H9 (cell line): Measurements from ENCODE around the gene ASMT. TPM values are rescaled to one million over a fixed set of nuclear protein-coding genes. Genes with fewer than 3 reads are reported as not detected.

Experiments used
- DNase-seq: peaks from one replicate; pipeline ENCODE4 v3.0.0-alpha.2; 2017
- H2AFZ ChIP-seq: one replicate; pipeline ENCODE4 v1.6.1; 2013; ENCODE audit warnings: mild to moderate bottlenecking, low read length, control low read depth, moderate library complexity
- H2AK5ac ChIP-seq: 2 replicates; pipeline ENCODE4 v1.6.1; 2013; ENCODE audit warnings: low read length, control low read depth, mixed read lengths; ENCODE audit not compliant: insufficient read length
- H2BK120ac ChIP-seq: one replicate; pipeline ENCODE4 v1.6.1; 2013; ENCODE audit warnings: low read depth, mild to moderate bottlenecking, low read length, control low read depth, inconsistent platforms; ENCODE audit not compliant: poor library complexity, severe bottlenecking
- H2BK12ac ChIP-seq: 2 replicates; pipeline ENCODE4 v1.6.1; 2013; ENCODE audit warnings: low read length, control low read depth, mixed read lengths, low read depth; ENCODE audit not compliant: insufficient read length
- H2BK15ac ChIP-seq: 2 replicates; pipeline ENCODE4 v1.6.1; 2013; ENCODE audit warnings: low read depth, low read length, control low read depth
- H2BK20ac ChIP-seq: one replicate; pipeline ENCODE4 v1.6.1; 2013; ENCODE audit warnings: low read depth, mild to moderate bottlenecking, low read length, control low read depth, inconsistent platforms; ENCODE audit not compliant: poor library complexity, severe bottlenecking
- H2BK5ac ChIP-seq: 2 replicates; pipeline ENCODE4 v1.6.1; 2013; ENCODE audit warnings: low read length, control low read depth, mixed read lengths; ENCODE audit not compliant: insufficient read length
- H3K14ac ChIP-seq: 2 replicates; pipeline ENCODE4 v1.6.1; 2013; ENCODE audit warnings: low read length, control low read depth; ENCODE audit not compliant: insufficient read depth
- H3K18ac ChIP-seq: 2 replicates; pipeline ENCODE4 v1.6.1; 2013; ENCODE audit warnings: low read depth, mild to moderate bottlenecking, mixed read lengths, low read length, control low read depth; ENCODE audit not compliant: insufficient read length
- H3K23ac ChIP-seq: 2 replicates; pipeline ENCODE4 v1.6.1; 2013; ENCODE audit warnings: low read length, control low read depth, mixed read lengths, low read depth; ENCODE audit not compliant: insufficient read length
- H3K23me2 ChIP-seq: 2 replicates; pipeline ENCODE4 v1.6.1; 2013; ENCODE audit warnings: low read depth, mild to moderate bottlenecking, mixed read lengths, low read length, control low read depth; ENCODE audit not compliant: insufficient read length, poor library complexity, severe bottlenecking
- H3K27ac ChIP-seq: 2 replicates; pipeline ENCODE4 v1.5.1; 2013; ENCODE audit warnings: low read length, control low read depth, mixed read lengths, low read depth; ENCODE audit not compliant: insufficient read length
- H3K27me3 ChIP-seq: 2 replicates; pipeline ENCODE4 v1.6.1; 2013; ENCODE audit warnings: low read length, control low read depth, inconsistent platforms; ENCODE audit not compliant: insufficient read depth
- H3K4ac ChIP-seq: 2 replicates; pipeline ENCODE4 v1.6.1; 2013; ENCODE audit warnings: low read depth, mild to moderate bottlenecking, control low read depth, inconsistent platforms, low read length, moderate library complexity
- H3K4me1 ChIP-seq: 2 replicates; pipeline ENCODE4 v1.6.1; 2013; ENCODE audit warnings: low read length, control low read depth, inconsistent platforms; ENCODE audit not compliant: insufficient read depth
- H3K4me2 ChIP-seq: 2 replicates; pipeline ENCODE4 v1.6.1; 2013; ENCODE audit warnings: low read length, control low read depth, mixed read lengths; ENCODE audit not compliant: insufficient read length, insufficient read depth
- H3K56ac ChIP-seq: 2 replicates; pipeline ENCODE4 v1.6.1; 2013; ENCODE audit warnings: low read depth, mild to moderate bottlenecking, mixed read lengths, low read length, control low read depth; ENCODE audit not compliant: insufficient read length
- H3K79me1 ChIP-seq: 2 replicates; pipeline ENCODE4 v1.6.1; 2013; ENCODE audit warnings: low read depth, mild to moderate bottlenecking, moderate library complexity, low read length, control low read depth, inconsistent platforms; ENCODE audit not compliant: insufficient read depth, poor library complexity, severe bottlenecking
- H3K79me2 ChIP-seq: 2 replicates; pipeline ENCODE4 v1.6.1; 2013; ENCODE audit warnings: low read length, control low read depth, inconsistent platforms; ENCODE audit not compliant: insufficient read depth
- H3K9ac ChIP-seq: 2 replicates; pipeline ENCODE4 v1.6.1; 2013; ENCODE audit warnings: low read length, control low read depth, mixed read lengths; ENCODE audit not compliant: insufficient read length; ENCODE audit errors: extremely low read depth
- H3K9me3 ChIP-seq: one replicate; pipeline ENCODE4 v1.6.1; 2013; ENCODE audit warnings: low read depth, low read length, inconsistent platforms; ENCODE audit not compliant: control insufficient read depth
- H3T11ph ChIP-seq: one replicate; pipeline ENCODE4 v1.6.1; 2013; ENCODE audit warnings: mild to moderate bottlenecking, low read length, control low read depth, inconsistent platforms
- H4K20me1 ChIP-seq: one replicate; pipeline ENCODE4 v1.6.1; 2013; ENCODE audit not compliant: control insufficient read depth, insufficient read length, insufficient read depth
- H4K5ac ChIP-seq: 2 replicates; pipeline ENCODE4 v1.6.1; 2013; ENCODE audit warnings: low read depth, mild to moderate bottlenecking, mixed read lengths, low read length, control low read depth; ENCODE audit not compliant: insufficient read length
- H4K8ac ChIP-seq: replicated peaks from 2 replicates; pipeline ENCODE4 v1.6.1; 2013; ENCODE audit warnings: low read length, control low read depth, mixed read lengths, low read depth; ENCODE audit not compliant: insufficient read length
- H4K91ac ChIP-seq: 2 replicates; pipeline ENCODE4 v1.6.1; 2013; ENCODE audit warnings: low read depth, mild to moderate bottlenecking, moderate library complexity, mixed read lengths, low read length, control low read depth; ENCODE audit not compliant: insufficient read length
- H3K27ac Mint-ChIP-seq, 3 experiments: 2 replicates in 2 of 3; 3 replicates in 1 of 3; pipeline ENCODE4 v1.8.0; 2020 to 2021; ENCODE audit warnings: mixed read lengths in 3 of 3, mild to moderate bottlenecking in 1 of 3, moderate library complexity in 1 of 3
- H3K27me3 Mint-ChIP-seq: 2 replicates; pipeline ENCODE4 v1.8.0; 2021; ENCODE audit warnings: low read depth, mild to moderate bottlenecking, moderate library complexity, mixed read lengths
- H3K36me3 Mint-ChIP-seq, 3 experiments: 2 replicates in 2 of 3; 3 replicates in 1 of 3; pipeline ENCODE4 v1.8.0; 2020 to 2021; ENCODE audit warnings: low read depth in 3 of 3, mixed read lengths in 3 of 3; ENCODE audit not compliant: insufficient read depth in 1 of 3
- H3K4me1 Mint-ChIP-seq, 2 experiments: 2 replicates each; pipeline ENCODE4 v1.8.0; 2020; ENCODE audit warnings: mixed read lengths in 2 of 2
- H3K4me3 Mint-ChIP-seq, 2 experiments: 2 replicates in 1 of 2; 3 replicates in 1 of 2; pipeline ENCODE4 v1.8.0; 2020 to 2021; ENCODE audit warnings: mild to moderate bottlenecking in 2 of 2, mixed read lengths in 2 of 2, moderate library complexity in 1 of 2
- H3K9me3 Mint-ChIP-seq, 2 experiments: 2 replicates in 1 of 2; 3 replicates in 1 of 2; pipeline ENCODE4 v1.8.0; 2020; ENCODE audit warnings: mild to moderate bottlenecking in 2 of 2, mixed read lengths in 2 of 2, moderate library complexity in 1 of 2
- CTCF ChIP-seq: fragments of 200-600 bp; sonication (generic); conservative IDR thresholded peaks from 3 replicates; pipeline ENCODE4 v1.8.0; 2021; ENCODE audit warnings: antibody characterized with exemption, mild to moderate bottlenecking
- WGBS: extraction: QIAGEN DNeasy Blood & Tissue Kit; methylation state at CpG from one replicate; pipeline ENCODE4 v1.1.7; 2013; ENCODE audit warnings: missing lambda C conversion rate, low lambda C conversion rate, mixed read lengths; ENCODE audit not compliant: insufficient read length; ENCODE audit errors: extremely low coverage; 5-methylcytosine and 5-hydroxymethylcytosine counted together
- total RNA-seq: library from RNA; stranded (reverse); gene quantifications from 2 replicates; pipeline ENCODE4 v1.2.1, GENCODE V29; 2021

The ASMT gene
- total RNA-seq, 1 experiment from 2014 or later, result 1.4 TPM

DNA sequence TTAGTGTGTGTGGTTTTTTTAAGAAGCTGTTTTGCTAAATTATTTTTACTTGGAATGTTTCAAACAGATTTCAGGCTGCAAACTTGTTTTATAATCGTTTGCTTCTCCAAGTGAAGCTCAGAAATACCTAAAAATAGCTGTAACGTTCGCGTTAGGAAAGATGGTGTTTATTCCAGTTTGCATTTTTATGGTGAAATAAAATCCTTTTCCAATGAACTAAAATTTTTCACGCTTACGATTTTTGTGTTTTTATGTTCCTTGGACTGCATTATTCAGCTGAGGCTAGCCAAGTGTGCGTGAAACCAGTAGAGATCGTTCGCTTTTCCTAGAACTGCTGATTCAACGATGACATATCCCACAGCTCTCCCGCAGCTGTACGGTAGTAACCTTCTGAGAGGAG, 12.6 kb upstream of the ASMT start:
- no peak for TF ChIP-seq CTCF
- H3K36me3 Mint-ChIP-seq, result peaks cover 31 to 60% (median 57%) of the 10 kb centered on the region in 3 experiments; a peak in 6 of 7 replicates

More for the DNA sequence above, 12.6 kb upstream of the ASMT start:
- H3K27me3 ChIP-seq, result no peaks in the 10 kb centered on the region
- no peak overlapping the region for H3K27ac ChIP-seq
- Mint-ChIP-seq H3K4me3 (no peak overlapping the region), H3K27me3 (no peaks in the 10 kb centered on the region), H3K9me3 (no peaks in the 10 kb centered on the region; a peak in 1 of 5 replicates), H3K4me1 (no peaks in the 10 kb centered on the region), H3K27ac (no peak overlapping the region)
- H3K79me1 ChIP-seq, result no peaks in the 10 kb centered on the region
- H3T11ph ChIP-seq, result no peak overlapping the region
- H2BK15ac ChIP-seq, result no peak overlapping the region
- no peaks in the 10 kb centered on the region for H3K4me1 ChIP-seq
- no peak overlapping the region for H2BK120ac ChIP-seq
- H2AFZ ChIP-seq, result no peak overlapping the region
- H2BK12ac ChIP-seq, result no peak overlapping the region
- H3K4ac ChIP-seq, result no peak overlapping the region
- H3K18ac ChIP-seq, result no peak overlapping the region
- H4K8ac ChIP-seq, result no peak overlapping the region
- H3K79me2 ChIP-seq, result no peaks in the 10 kb centered on the region
- no peak overlapping the region for H4K91ac ChIP-seq
- H3K4me2 ChIP-seq, result no peak overlapping the region
- H3K23ac ChIP-seq, result no peak overlapping the region
- no peak overlapping the region for H2BK5ac ChIP-seq
- no CpG with 5 or more reads among the region's 12 CpGs for WGBS
- H3K14ac ChIP-seq, result no peak overlapping the region
- no peak overlapping the region for H2BK20ac ChIP-seq
- H4K20me1 ChIP-seq, result no peaks in the 10 kb centered on the region
- no peak overlapping the region for H2AK5ac ChIP-seq
- no peaks in the 10 kb centered on the region for H3K9me3 ChIP-seq
- no peak for DNase-seq
- H3K56ac ChIP-seq, result no peak overlapping the region
- no peak overlapping the region for H4K5ac ChIP-seq
- H3K9ac ChIP-seq, result no peak overlapping the region
- no peaks in the 10 kb centered on the region for H3K23me2 ChIP-seq
